GM11168 (cell line): ENCODE measurements around the gene MCRIP2.

ENCODE experiments used
- in situ Hi-C: fragments of 300-500 bp; cut with MboI; formaldehyde crosslinking; loops from one replicate; pipeline ENCODE4 v1.12.0; 2022; ENCODE audit warnings: low sequenced_read_pairs; ENCODE audit not compliant: unreplicated experiment

The MCRIP2 gene

DNA sequence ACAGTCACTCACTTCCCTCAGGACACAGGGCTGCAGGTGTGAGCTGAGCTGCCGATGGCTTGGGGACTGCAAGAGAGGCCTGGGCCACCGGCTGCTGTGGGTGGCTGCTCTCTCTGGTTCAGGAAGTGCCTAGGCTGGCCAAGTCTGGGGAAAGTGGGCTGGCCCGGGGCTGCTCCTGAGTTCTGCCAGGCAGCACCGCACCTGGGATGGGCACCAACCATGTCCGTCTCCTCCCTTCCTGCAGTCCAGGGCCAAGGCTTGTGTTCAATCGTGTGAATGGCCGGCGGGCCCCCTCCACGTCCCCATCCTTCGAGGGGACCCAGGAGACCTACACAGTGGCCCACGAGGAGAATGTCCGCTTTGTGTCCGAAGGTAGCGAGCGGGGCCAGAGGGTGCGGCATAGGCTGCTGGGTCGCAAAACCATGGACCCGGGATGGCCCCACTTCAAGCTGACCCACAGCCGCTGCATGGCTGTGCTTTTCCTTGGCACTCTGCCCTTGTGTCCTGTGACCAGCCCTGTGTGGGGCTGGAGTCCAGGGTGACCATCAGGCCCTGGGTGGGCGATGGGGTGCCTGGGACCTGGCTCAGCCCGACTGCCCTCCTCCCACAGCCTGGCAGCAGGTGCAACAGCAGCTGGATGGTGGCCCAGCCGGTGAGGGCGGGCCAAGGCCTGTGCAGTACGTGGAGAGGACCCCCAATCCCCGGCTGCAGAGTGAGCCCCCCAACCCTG is 5.7 kb downstream of the MCRIP2 start:
- in situ Hi-C loops: no loop called here

DNA sequence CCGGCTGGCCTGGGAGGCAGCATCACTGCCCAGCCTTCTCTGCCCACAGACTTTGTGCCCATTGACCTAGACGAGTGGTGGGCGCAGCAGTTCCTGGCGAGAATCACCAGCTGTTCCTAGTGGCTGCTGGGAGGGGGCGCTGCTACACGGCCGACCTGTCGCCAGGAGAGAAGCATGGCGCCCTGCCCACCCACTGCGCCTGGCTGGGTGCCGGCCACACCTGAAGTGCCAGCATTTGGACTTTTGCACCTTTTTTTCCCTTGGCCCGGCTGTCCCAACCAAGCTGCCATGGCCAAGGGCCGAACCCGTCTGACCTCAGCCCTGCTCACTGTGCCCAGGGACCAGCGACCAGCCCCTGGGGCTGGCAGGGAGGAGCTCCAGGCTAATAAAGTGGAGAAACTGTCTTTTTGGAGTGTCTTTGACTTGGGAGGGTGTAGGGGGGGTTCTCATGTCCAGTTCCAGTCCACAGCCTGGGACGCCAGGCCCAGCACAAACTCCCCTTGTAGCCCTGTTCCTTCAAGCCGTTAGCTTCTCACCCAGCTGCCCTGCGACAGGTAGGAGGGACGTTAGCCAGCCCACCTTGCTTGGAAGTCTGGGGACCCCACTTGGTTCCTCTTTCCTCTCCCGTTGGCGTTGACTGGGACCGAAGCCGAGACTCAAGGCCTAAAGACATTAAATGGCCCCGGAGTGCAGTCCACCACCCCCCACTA is 6.6 kb downstream of the MCRIP2 start:
- in situ Hi-C loops: no loop called here

DNA sequence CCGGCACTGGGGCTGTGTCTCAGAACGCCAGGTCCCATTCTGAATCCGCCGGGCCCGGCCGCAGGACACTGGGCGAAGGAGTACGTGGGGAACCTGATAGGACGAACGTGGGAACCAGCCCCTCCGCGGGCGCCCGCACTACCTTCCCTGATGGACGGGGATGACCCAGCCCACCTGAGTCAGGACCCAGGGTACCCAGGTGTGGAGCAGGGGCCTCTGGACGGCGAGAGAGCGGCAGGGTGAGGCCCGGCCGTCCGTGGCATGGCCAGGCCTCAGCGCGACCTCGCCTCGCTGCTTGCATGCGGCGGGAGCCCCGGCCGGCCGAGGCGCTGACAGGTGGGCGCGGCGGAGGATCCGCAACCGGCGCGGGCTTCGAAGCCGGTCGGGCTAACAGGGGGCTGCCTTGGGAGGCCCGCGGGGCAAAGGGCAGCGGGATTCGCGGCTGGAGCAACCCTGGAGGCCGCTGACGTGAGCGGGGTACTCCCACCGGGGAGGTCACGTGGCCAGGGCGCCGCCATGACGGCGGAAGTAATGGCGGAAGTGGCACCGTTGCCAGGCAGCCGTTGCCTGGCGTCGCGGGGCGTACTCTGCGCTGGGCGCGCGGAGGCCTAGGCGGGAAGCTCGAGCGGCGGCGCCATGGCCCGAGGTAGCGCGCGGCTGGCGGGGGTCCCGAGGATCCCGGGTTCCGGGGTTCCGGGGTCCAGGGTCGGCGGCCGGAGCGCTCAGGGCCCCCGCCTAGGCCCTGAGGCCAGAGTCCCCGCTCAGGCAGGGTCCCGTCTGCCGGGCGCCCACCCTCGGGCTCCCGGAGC is 7.4 kb downstream of the MCRIP2 start, which contains the start of gene WDR90:
WDR90 (plus strand) TSS at position 585 of the 809 bp plus-strand sequence; CDS start at position 637, 52 bp downstream.
- in situ Hi-C loops: no loop called here

DNA sequence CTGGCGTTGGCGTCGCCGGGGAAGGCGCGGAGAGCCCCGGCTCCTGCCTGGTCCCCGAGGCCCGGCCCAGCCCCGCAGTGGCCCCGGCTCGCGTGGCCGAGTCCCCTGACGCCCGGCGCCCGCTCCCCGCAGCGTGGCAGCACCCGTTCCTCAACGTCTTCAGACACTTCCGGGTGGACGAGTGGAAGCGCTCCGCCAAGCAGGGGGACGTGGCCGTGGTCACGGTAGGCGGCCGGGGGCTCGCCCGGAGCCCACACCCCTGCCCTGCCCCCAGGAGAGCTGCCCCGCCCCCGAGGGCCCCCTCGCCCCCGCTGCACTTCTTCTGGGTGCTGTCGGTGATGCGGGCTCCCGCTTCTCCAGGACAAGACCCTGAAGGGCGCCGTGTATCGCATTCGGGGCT is 8.0 kb downstream of the MCRIP2 start:
- in situ Hi-C loops: no loop called here

DNA sequence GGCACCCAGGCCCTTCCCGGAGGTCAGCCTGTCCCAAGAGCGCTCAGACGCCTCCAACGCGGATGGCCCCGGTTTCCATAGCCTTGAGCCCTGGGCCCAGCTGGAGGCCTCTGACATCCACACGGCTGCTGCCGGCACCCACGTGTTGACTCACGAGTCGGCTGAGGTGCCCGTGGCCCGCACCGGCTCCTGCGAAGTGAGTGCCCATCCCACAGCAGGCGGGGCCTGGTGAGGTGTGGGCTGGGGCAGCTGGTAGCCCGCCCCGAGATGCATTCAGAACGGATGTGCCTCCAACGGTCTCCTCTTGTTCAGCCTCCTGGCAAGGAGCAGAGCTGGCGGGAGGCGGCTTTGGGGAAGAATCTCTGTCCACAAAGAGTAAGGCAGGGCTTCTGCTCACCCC is 10.2 kb downstream of the MCRIP2 start:
- in situ Hi-C loops: no loop called here

DNA sequence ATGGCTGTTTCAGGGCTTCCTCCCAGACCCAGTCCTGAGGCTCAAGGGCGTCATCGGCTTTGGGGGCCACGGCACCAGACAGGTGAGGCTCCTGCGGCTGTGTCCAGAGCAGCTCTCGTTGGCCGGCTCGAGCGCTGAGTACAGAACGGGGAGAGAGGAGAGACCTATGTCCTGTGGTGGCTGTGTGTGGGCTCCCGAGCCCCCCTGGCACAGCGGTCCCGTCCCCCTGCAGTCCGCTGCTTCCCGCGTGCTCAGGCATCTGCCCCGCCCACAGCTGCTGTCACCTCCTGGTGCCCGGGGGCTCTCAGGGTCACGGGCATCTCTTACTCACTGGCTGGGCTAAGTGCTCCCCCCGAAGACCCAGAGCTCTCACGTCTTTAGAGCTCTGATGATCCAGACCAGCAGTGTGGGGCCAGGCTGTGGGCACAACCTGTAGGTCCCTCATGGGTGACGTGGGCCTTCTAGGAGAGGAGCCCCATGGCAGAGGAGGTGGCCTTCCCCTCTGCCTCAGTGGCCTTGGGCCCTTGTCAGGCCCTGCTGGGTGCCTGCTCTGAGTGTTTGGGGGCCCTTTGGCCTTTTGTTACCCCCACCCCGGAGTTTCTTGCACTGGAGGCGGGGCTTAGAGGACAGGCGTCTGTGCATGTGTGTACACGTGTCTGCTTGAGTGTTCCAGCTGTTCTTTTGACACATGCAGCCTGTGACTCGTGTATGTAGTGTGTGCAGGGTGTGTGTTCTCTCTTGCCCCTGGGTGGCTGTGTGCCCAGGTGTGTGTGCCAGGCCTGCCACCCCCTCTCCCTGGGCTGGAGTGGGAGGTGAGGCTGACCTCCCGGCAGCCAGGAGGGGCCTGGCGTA is 11.1 kb downstream of the MCRIP2 start:
- in situ Hi-C loops: no loop called here

DNA sequence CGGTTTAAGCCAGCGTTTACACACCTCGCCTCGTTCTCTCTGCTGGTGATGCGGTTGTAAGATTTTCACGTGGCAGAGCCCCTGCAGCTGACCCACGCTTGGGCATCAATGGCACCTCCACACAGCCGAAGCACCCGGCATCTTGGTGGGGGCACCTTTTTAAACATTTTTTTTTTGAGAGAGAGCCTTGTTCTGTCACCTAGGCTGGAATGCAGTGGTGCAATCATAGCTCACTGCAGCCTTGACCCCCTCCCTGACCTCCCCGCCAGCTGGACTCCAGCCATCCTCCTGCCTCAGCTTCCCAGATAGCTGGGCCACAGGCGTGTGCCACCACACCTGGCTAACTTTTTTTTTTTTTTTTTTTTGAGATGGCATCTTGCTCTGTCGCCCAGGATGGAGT is 12.4 kb downstream of the MCRIP2 start:
- in situ Hi-C loops: no loop called here

DNA sequence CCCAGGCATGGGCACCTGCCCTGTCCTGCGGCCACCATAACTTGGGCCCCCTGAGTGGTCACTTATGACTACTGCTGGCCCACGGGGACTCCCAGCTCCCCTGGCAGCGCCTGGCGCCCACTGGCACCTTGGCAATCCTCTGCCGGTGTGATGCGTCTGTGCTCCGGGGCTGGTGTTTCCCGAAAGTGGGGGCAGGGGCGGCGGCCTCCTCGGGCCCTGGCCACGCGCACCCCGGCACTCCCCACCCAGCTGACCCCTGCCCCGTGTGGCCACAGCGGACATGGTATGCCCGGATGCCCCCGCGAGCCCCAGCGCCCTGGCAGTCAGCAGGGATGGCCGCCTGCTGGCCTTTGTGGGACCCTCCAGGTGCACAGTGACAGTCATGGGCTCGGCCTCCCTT is 15.9 kb downstream of the MCRIP2 start:
- in situ Hi-C loops: no loop called here

DNA sequence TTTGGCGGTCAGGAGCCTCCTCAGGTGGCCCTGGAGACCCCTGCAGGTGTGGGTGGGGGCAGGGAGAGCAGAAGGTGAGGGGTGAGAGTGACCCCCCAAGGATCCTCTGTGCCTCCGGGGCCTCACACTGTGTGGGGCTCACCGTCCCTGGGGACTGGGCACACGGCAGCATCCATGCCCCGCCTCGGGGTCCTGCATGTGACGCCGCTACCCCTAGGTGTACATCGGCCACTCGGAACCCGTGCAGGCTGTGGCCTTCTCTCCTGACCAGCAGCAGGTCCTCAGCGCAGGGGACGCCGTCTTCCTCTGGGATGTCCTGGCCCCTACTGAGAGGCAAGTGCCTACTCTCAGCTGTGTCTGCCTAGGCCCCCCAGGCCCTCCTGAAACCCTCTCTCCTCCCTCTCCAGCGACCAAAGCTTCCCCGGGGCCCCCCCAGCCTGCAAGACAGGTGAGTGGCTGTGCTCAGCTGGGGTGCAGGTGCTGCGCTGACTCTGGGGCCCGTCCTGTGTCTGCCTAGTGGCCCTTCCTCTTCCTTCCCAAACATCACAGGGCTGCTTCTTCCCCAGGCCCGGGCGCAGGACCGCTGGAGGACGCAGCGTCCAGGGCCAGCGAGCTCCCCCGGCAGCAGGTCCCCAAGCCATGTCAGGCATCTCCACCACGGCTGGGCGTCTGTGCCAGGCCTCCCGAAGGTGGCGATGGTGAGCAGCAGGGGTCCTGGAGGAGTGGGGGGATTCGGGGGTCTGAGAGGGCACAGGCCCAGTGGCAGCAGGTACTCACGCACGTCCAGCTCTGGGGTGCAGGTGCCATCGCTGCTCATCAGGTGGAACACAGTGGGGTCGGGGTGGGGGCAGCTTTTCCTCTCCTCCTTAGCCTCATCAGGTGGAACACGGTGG is 17.3 kb downstream of the MCRIP2 start:
- in situ Hi-C loops: no loop called here

DNA sequence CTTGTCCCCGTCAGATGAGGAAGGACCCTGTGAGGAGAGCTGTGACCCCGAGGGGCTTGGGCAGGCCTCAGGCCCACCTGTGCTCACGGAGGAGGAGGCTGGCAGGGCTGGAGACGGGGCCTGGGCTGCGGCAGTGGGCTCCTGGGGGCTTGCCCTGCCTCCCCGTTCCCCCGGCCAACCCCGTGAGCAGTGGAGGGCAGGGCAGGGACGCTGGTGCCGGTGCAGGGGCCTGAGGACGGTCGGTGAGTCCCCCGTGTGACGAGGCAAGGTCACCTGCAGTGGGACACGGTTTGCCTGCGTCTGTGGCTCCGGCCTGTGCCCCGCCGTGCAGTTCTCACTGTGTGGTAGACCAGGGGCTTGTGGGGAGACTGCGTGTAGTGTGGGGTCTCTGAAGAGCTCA is 18.0 kb downstream of the MCRIP2 start:
- in situ Hi-C loops: no loop called here

DNA sequence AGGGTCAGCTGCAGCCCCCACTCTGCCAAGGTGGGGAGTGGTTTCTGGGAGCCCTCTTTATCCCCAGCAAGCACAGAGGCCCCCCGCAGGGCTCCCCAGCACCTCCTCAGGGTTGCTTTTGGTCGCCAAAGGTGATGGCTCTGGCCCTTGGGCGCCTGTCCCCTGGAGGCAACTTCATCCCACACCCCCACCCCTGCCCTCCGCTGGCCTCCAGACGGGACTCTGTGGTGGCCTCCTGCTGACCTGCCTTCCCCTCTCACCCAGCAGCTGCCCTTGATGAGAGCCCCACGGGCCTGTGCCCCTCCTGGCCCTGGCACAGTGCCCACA is 18.5 kb downstream of the MCRIP2 start:
- in situ Hi-C loops: no loop called here

DNA sequence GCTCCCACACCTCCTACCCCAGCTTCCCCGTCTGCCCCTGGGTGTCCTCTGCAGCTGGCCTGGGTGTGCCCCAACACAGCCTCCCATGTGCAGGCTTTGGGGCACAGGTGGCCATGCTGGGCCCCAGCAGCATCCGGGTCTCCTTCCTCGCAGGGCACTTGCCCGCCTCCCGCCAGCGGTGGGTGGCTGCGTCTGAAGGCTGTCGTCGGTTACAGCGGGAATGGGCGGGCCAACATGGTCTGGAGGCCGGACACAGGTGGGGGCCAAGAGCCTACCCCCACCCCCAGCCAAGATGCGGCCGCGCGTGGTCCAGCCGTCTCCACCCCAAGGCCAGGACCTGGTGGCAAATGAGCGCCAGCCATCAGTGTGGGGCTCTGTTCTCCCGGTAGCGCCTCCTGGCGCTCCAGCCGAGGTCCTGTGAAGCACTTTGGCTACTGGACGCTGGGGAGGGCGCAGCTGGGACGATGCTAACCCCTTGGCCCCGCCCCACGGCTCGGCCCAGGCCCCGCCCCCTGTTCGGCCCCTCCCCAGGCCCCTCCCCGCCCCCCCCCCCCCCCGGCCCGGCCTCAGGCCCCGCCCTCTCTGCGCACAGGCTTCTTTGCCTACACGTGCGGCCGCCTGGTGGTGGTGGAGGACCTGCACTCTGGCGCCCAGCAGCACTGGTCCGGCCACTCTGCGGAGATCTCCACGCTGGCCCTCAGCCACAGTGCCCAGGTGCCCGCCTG is 19.0 kb downstream of the MCRIP2 start:
- in situ Hi-C loops: no loop called here

DNA sequence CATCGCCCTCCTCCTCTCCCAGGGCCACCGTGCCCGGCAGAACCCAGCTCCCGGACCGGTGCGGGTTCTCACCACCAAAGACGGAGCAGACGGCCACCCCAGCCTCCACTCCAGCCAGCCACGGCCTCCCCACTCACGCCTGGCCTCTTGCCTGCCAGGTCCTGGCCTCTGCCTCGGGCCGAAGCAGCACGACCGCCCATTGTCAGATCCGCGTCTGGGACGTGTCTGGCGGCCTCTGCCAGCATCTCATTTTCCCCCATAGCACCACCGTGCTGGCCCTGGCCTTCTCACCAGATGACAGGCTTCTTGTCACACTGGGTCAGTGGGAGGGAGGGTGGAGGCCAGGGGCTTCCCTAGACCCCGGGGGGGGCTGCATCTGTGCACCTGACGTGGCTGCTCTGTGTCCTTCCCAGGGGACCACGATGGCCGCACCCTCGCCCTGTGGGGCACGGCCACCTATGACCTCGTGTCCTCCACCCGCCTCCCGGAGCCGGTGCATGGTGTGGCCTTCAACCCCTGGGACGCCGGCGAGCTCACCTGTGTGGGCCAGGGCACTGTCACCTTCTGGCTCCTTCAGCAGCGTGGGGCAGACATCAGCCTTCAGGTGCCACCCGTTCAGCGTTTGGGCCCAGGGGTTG is 19.7 kb downstream of the MCRIP2 start:
- in situ Hi-C loops: no loop called here

DNA sequence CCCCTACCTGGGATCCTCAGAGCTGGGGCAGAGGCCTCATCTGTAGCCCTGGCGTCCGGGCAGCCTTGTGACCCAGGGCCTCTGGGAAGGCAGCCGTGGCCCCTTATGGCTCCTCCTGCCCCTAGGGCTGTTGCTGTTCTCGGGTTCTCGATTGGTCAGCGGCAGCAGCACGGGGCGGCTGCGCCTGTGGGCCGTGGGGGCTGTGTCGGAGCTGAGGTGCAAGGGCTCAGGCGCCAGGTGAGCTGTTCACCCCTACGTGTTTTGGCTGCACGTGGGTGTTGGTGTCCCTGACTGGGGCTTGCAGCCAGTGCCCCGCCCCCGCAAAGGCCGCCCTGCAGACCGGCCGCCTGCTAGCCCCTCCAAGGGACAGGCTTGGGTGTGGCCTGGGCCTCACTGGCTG is 20.5 kb downstream of the MCRIP2 start:
- in situ Hi-C loops: no loop called here

DNA sequence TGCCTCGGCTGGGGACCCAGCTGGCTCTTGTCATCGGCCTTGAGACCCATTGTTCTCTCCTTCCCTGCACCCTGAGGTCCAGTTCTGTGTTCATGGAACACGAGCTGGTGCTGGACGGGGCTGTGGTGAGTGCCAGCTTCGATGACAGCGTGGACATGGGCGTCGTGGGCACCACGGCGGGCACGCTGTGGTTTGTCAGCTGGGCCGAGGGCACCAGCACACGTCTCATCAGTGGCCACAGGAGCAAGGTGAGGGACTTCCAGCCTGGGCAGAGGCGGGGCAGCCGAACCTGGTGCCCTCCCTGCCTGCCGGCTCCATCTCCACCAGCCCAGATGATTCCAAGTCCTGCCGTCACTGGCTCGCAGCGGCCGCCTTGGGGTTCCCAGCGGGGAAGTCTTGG is 21.0 kb downstream of the MCRIP2 start:
- in situ Hi-C loops: no loop called here

DNA sequence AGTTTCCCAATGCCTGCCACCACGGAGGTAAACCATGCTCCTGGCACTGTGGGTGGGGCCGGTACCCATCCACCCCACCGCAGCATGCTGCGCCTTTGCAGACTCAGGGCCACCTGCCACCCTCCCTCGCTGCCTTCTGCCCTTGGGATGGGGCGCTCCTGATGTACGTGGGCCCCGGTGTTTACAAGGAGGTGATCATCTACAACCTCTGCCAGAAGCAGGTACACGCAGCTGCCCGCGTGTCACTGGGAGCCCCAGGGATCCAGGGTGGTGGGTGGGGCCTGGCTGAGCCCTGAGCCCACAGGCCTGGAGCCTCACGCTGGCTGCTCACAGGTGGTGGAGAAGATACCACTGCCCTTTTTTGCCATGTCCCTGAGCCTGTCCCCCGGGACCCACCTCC is 24.9 kb downstream of the MCRIP2 start:
- in situ Hi-C loops: no loop called here

DNA sequence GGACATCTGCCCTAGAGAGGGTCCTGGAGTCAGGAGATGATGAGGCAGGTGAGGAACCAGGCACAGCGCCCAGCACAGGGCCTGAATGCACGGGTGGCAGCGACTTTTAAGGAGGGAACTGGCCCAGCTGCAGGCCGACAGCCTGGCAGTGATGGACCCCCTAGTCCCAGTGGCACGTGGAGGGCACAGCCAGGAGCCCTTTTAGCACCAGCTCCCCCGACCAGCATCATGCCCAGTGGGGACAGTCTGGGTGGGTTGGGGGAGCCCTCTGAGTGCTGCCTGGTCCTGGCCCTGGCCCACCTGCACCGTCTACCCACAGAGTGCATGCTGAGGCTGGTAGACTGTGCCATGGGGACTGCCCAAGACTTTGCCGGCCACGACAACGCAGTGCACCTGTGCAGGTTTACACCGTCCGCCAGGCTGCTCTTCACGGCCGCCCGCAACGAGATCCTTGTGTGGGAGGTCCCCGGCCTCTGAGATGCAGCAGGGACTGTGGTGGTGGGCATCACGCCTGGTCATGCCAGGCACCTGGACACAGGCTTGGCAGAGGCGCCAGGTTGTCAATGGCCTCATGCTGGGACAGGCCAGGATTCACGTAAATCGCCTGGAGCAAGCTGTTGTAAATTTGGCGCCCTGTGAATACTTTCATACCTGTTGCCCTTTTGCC is 25.6 kb downstream of the MCRIP2 start:
- in situ Hi-C loops: no loop called here
